Activated CD8-positive, alpha-beta memory T cell treated with anti-CD3 and anti-CD28 coated beads for 48 hours (primary cell): ENCODE measurements around the gene ZBTB2.
A peak's percentile ranks its signal among the peaks of the same experiment; 100 is the strongest.
"Not testable (repeated sequence)": the region's sequence is repeated elsewhere in the genome, so short reads cannot be mapped to it uniquely, and the experiment has no call there.

Experiments used
- DNase-seq, 3 experiments: peaks; one replicate each; pipeline ENCODE4 v3.0.0-alpha.2; 2020; ENCODE audit warnings: low read depth in 2 of 3, low spot score in 2 of 3

ZBTB2 gene

DNA sequence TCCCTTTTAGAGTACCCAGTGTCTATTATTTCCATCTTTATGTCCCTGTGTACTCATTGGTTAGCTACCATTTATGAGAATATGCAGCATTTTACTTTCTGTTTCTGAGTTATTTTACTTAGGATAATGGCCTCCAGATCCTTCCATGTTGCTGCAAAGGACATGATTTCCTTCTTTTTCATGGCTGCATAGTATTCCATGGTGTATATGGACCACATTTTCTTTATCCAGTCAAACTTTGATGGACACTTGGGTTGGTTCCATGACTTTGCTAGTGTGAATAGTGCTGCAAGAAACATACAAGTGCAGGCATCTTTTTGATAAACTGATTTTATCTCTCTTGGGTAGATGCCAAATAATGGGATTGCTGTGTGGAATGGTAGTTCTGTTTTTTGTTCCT is 55.4 kb downstream of the ZBTB2 start:
- DNase-seq = no peak

DNA sequence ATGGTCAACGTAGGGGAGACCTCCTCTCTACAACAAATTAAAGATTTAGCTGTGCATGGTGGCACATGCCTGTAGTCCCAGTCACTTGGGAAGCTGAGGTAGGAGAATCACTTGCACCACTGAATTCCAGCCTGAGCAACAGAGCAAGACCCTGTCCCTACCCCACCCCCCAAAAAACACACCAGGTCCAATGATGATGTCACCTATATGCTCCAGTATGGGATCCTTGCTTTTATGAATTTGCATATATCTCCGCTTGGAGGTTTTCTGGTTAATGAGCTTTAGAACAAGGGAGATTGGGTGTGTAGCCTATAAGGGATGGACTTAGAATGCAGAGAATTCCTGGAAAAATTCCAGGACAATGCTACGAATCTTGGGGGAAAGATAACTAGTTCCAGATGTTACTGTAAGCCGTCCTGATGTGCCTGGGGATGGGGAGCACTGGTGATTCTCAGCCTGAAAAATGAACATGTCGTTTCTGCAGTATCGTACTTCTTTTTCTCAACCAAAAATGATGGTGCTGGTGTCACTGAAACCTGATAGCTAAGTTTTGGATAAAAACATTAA is 61.1 kb downstream of the ZBTB2 start:
- DNase-seq = no peak

DNA sequence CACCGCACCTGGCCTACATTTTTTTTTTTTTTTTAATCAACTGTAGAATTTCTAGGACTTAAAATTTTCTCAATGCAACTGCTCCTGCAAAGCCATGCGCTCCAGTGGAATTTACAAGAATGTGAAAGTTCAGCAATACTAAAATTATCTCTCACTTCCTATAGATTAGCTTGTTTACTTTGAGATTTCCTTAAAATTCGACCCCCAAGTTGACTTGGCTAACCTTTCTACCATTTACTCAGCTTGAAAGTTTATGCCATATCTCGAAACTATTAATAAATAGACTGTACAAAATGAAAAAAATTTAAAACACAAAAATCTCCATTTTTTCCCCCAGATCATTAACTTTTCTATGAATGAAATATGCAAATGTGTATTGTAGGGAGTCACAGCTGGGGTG is 64.3 kb downstream of the ZBTB2 start:
- DNase-seq = no peak

- DNase-seq = no peak
These were observed 65.1 kb downstream of the ZBTB2 start for GRCh38 chr6:151326116-151326825.

DNA sequence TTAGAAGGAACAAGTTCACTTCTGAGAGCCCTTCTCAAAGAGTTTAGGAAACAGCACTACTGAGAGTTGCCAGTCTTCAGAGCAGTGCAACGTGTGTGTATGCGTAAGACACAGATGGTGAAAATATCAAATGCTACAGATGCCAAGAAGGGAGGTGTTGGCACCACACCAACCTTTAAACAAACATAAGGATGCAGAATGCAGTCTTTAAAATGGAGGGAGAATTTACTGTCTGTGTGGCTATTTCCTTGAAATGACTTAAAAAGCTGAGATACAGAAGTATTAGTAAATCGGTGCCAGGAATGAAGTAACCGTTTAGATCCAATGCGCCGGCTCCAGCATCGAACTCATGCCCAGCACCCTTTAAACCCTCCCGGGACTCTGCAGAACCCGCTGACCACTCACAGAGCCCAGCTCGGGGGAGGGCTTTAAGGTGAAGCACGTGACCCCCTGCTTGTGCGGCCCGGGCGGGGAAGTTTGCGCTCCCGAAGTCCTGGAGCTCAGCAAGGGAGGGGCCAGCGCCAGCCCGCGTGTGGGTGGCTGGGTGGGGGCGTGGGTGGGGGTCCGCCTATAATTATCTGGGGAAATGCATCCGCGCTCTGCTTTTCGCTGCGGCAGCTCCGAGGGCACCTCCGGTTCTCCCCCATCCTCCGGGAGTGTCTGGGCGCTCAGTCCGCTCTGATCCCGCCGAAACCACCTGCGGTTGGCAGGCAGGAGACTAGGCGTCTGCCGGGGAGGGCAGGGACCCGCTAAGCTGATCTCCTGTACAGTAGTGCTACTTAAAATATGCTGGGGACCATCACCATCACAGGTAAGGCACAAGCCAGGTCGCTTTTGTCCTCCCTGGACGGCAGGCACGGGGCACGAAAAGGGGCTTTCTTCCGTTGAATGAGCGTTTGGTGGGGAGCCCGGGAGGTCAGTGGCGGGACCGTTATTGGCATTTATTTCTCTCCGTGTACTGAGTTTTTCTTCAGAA is 66.0 kb downstream of the ZBTB2 start:
- DNase-seq = no peak

DNA sequence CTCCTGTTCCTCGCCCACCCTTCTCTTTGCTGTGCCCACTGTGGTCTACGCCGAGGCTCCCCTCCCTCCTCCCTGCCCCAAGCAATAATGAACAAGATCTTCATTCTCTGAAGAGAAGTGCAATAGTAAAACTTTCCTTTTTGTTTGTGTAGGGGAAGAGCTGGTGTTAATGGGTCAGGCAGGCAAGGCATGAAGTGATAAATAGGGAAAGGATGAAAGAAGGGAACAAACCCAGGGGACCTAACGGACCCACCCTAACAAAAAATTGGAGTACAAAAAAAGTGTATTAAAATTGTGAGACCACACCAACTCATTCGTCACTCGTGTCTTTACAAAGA is 66.9 kb downstream of the ZBTB2 start:
- DNase-seq = no peak

GRCh38 chr6:151323791-151324487 is 67.4 kb downstream of the ZBTB2 start:
- peak; percentile 23 to 61 (median 52) for DNase-seq

GRCh38 chr6:151322570-151322969 is 68.8 kb downstream of the ZBTB2 start:
- no peak for DNase-seq

GRCh38 chr6:151321438-151321837 is 69.9 kb downstream of the ZBTB2 start:
- DNase-seq = no peak

DNA sequence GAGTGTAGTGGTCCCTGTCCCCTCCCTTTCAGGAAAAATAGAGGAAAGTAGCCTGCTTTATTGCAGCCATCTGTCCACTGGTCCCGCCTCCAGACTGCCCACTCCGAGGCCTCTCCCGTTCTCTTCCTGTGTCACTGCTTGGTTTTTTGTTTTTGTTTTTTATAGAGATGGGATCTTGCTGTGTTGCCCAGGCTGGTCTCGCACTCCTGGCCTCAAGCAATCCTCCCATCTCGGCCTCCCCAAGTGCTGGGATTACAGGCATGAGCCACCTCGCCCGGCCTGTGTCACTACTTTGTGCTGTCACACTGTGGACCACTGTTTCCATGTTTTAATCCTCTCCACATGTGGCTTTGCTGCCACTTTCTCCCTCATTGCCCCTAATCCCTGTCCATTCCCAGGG is 71.2 kb downstream of the ZBTB2 start:
- no peak for DNase-seq

DNA sequence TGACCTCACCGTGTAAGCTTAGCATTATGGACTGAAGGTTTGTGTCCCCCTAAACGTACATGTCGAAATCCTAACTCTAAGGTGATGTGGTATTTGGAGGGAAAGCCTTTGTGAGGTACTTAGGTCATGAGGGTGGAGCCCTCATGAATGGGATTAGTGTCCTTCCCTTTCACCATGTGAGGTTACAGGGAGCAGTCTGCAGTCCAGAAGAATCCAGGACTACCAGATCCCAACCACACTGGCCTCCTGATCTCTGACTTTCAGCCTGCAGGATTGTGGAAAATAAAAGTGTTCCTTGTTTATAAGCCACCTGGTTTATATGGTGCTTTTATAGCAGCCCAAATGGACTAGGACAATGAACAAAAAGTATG is 73.4 kb downstream of the ZBTB2 start:
- no peak for DNase-seq

- no peak for DNase-seq
These were observed 74.0 kb downstream of the ZBTB2 start for GRCh38 chr6:151317103-151317994.

- DNase-seq = not testable (repeated sequence)
These were observed 75.7 kb downstream of the ZBTB2 start for GRCh38 chr6:151315661-151316060.
